Measurements from ENCODE around the gene ZNF398.

The ZNF398 gene

GRCh38 chr7:149150981-149151380 lies 3.7 kb downstream of the ZNF398 start:
- no peak for DNase-seq (ENCODE audit: low read depth)

DNA sequence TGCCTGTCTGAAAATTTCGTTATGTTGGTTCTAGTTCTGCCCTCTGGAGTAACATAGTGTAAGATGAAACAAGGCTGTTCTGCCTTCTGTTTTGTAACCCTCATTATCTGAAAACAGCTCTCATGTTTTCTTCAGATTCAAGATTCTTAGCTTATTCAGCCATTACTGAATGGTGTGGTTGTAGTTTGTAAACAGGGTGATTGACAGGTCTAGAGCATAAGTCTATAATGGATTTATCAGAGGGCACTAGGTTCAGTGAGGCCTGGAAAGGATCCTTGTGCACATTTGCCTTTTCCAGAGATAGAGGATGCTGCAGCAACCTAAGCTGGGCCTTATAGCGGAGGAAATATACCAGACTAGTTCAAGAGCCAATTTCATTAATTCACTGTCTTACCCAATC lies 6.1 kb downstream of the ZNF398 start:
- no peak for DNase-seq (ENCODE audit: low read depth)

DNA sequence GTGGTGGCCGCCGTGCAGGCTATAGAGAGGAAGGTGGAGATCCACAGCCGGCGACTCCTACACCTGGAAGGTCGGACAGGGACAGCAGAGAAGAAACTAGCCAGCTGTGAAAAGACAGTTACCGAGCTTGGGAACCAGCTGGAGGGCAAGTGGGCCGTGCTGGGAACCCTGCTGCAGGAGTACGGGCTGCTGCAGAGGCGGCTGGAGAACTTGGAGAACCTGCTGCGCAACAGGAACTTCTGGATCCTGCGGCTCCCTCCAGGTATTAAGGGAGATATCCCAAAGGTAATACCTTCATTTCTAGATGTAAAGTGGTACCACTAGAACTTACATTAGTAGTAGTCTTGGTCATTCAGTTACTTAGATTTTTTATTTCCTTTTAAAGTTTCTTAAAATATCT lies 6.8 kb downstream of the ZNF398 start:
- no peak for DNase-seq (ENCODE audit: low read depth)

GRCh38 chr7:149156898-149157297 lies 9.6 kb downstream of the ZNF398 start:
- no peak for DNase-seq (ENCODE audit: low read depth)

DNA sequence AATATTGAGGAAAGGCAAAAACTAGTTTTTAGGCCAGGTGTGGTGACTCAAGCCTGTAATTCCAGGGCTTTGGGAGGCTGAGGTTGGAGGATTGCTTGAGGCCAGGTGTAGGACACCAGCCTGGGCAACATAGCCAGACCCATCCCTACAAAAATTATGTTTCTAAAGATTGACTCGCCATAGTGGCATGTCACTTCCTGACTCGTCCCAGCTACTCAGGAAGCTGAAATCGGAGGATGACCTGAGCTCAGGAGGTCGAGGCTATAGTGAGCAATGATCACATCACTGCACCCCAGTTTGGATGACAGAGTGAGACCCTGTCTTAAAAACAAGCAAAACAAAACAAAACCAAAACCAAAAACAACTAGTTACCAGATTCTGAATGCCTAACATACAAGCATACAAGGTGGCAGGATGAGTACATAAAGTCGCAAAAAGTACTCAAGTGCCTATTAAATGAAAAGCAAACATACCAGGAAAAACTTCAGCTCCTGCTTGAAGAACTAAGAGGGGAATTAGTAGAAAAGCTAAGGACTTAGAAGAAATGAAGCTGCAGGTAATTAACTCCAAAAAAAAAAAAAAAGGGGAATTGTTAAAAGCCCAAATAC lies 14.1 kb downstream of the ZNF398 start:
- no peak for DNase-seq (ENCODE audit: low read depth)

DNA sequence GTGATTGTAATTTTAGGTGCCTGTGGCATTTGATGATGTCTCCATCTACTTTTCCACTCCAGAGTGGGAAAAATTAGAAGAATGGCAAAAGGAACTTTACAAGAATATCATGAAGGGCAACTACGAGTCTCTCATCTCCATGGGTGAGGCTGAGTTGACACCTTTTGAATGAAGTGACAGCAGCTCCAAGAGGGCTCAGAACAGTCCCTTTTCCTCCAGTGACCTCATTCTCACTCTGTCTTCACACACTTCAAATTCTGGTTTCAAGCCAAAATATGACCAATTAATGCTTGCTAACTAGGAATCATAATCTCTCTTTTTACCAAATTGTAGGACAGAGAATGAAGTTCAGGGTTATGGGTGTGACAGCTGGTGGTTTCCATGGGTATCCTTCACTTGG lies 18.9 kb downstream of the ZNF398 start:
- DNase-seq (ENCODE audit: low read depth) = no peak

DNA sequence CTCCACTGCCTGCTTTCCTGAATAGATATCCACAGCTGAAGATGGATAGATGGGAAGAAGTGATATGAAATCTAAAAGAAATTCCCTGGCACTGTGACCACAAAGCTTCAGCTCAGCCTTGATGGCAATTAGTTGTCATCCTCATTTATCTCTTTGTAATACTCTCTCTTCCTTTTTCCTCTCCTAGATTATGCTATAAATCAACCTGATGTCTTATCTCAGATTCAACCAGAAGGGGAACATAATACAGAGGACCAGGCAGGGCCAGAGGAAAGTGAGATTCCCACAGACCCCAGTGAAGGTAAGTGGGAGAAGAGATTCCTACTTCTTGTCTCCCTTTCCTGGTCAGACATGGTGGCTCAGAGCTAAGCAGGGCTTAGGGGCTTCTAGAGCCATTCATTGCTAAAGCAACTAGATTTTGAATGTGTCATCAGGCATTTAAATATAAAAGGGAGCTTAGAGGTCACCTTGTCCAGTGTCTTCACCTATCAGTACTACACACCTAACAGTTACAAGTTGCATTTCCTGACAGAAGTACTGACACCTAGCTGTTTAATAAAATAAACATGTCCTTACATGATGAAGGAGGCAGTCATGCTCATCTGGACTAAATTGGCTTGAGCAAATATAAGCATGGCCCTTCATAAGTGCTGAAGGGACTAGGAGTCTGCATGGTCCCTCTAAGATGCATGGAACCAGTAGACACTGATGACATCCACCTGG lies 19.5 kb downstream of the ZNF398 start:
- DNase-seq (ENCODE audit: low read depth) = no peak

DNA sequence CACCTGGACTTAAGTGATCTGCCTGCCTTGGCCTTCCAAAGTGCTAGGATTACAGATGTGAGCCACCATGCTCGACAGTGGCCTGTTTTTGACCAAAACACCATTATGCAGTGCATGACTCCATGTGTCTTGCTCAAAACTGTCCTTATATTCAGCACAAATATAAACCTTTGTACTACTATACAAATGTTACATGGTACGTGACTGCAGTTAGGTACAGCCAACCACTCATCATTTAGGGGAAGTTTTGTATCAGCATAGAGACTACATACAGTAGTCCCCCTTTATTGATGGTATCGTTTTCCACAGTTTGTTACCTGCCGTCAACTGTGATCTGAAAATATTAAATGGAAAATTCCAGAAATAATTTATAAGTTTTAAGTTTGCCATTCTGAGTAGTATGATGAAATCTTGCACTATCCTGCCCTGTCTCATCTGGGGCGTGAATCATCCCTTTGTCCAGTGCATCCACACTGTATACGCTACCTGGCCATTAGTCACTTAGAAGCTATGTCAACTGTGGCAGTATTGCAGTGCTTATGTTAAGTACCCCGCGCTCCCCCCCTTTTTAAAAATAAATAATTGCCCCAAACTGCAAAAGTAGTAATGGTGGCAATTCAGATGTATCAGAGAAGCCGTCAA lies 24.8 kb downstream of the ZNF398 start:
- no peak for DNase-seq (ENCODE audit: low read depth)

DNA sequence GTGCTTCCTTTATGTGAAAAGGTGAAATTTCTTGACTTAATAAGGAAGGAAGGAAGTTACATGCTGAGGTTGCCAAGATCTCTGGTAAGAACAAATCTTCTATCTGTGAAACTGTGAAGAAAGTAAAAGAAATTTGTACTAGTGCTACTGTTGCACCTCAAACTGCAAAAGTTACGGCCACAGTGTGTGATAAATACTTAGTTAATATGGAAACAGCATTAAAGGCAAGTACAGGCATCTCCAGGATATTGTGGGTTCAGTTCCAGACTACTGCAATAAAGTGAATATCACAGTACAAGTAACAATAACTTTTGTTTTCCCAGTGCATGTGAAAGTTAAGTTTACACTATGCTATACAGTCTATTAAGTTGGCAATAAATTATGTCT lies 25.3 kb downstream of the ZNF398 start:
- no peak for DNase-seq (ENCODE audit: low read depth)

DNA sequence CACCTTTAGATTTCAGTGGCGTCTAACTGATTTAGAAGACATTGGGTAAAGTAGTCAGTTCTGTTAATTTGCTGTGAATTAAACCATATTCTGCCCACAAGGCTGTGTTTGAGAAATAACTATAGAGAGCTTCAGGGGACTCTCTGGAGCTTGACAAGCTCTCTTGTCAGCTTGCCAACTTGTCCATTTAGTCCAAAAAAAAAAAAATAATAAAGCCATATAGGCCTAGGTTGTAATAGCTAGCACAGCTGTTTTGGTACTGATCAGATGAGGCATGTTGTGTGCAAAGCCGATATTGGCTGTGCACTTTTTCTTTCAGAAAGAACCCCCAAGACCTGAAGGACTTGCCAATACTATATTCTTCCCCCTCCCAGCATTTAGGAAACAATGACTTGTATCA lies 27.9 kb downstream of the ZNF398 start:
- DNase-seq (ENCODE audit: low read depth) = no peak

GRCh38 chr7:149179241-149179640 lies 32.0 kb downstream of the ZNF398 start:
- no peak for DNase-seq (ENCODE audit: low read depth)

DNA sequence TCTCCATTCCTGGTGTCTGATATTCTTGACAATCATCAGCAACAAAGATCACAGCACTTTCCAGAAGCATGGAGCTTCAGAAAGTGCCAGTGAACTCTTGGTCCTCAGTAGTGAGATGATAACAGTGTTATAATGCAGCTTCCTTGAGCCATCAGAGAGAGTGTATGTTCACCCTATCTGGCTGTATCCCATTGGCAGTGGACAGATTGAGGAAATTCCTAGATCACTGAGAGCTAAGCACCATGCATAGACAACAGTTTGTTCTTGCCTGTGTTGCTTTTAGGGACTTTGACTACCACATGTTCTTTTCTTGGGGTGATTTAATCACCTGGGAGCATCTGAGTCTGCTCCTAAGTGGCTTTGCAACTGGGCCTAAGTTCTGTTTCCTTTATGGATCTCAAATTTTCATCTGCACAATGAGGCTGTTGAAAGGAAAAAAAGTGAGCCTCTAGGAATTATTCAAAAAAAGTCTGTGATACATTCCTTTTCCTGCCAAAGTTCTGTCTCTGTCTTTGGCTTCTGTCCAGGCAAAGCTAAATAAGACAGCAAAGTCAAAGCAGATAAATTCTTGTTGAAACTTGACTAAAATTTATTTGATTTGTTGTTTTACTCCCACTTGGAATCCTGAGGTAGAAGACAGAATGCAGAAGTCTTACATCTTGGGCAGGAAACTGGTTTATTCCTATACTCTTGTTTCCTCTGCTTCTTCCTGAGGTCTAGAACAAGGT lies 33.6 kb downstream of the ZNF398 start:
- no peak for DNase-seq (ENCODE audit: low read depth)

- no peak for DNase-seq (ENCODE audit: low read depth)
Measured at GRCh38 chr7:149181450-149181790, 34.2 kb downstream of the ZNF398 start.

DNA sequence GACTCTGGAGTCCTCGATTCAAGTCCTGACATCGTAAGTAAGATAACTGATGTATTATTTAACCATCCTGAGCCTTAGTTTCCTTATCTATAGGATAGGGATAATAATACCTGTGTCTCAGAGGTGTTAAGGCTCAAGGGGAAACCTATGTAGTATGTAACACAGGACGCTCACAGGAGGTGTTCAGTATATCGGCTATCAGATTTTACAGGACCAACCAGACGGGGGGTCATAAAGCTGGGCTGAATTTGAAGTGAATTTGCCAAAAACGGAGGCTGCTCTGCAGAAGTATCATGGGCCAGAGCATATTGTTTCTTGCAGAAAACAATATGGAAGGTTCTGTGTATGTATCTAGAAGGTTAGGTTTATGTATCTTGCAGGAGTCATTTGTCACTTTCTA lies 37.0 kb downstream of the ZNF398 start:
- DNase-seq (ENCODE audit: low read depth) = no peak

GRCh38 chr7:149188213-149188612 lies 41.0 kb downstream of the ZNF398 start:
- no peak for DNase-seq (ENCODE audit: low read depth)

DNA sequence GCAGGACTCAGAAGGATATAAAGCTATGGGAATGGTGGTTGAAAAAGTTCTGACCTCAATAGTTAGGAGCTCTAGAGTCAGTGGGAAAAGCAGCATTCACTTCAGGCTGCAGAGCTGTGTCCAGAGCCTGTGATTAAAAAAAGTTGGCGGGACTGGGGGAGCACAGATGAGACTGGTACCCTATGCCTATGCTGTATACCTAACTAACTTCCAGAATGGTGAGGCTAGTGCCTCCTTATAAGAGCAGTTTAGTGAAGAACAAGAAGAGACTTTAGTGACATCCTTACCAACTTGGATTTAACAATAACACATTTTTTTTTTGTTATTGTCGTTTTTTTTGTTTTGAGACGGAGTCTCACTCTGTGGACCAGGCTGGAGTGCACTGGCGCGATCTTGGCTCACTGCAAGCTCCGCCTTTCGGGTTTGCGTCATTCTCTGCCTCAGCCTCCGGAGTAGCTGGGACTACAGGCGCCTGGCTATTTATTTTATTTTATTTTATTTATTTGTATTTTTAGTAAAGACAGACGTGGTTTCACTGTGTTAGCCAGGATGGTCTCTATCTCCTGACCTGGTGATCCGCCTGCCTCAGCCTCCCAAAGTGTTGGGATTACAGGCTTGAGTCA lies 41.5 kb downstream of the ZNF398 start:
- no peak for DNase-seq (ENCODE audit: low read depth)

GRCh38 chr7:149191851-149192250 lies 44.6 kb downstream of the ZNF398 start:
- DNase-seq (ENCODE audit: low read depth) = no peak

DNA sequence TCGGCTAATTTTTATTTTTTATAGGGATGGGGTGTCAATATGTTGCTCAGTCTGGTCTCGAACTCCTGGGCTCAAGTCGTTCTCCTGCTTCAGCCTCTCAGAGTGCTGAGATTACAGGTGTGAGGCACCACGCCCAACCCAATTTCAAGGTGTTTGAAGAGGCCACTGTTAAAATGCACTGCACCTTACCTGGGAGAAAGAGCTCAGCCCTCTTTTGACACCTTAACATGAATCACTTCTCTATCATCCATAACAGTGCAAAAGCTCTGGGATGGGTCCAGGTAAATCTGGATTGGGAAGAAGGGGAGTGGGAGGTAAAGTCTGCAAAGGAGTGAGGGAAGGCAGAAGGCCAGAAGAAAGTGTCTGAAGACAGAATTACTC lies 47.5 kb downstream of the ZNF398 start:
- DNase-seq (ENCODE audit: low read depth) = no peak

DNA sequence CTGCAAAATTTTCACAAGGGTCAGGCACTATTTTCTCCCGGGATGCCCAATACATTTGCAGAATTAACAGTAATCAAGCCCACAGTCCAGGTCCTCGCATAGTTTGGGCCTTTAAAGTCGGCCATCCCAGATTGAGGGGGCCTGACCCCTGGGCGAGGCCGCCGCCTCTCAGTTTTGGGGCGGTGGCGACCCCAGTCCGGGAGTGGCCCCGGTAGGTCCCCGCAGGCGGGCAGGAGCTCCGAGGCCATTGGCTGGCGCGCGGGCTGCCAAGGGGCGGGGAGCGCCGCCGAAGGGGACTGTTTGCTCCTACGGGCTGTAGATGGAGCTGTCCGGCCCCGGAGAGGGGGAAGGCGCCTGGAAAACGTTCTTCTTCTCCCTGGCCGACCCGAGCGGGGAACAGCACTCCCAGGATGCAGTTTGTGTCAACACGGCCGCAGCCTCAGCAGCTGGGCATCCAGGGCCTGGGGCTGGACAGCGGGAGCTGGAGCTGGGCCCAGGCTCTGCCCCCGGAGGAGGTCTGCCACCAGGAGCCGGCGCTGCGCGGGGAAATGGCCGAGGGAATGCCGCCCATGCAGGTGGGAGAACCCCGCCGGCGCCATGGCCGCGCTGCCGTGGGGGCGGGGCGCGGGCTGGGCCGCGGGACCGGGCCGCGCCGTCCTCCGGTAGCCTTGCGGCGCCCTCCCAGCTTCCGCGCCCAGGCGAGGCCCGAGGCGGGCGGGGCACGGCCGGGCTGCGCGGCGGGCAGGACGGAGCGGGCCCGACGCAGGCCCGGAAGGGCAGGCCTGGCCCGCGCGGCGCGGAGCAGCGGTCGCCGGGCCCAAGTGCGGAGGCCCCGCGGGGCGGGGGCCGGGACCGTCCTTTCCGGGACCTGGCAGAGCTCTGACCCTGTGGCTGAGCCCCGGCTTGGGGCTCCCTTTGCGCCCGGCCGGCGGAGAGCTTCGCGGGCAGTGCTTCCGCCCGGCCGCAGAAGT lies 48.2 kb downstream of the ZNF398 start, which contains the start of gene ZNF282:
Gene ZNF282, plus strand, starts transcription at position 367 of the 971 bp plus-strand sequence. Its CDS starts 44 bp downstream, at position 411.
- peak; percentile 42 for DNase-seq (ENCODE audit: low read depth)

GRCh38 chr7:149196151-149196704 lies 49.0 kb downstream of the ZNF398 start:
- DNase-seq (ENCODE audit: low read depth) = no peak

- no peak for DNase-seq (ENCODE audit: low read depth)
Measured at GRCh38 chr7:149196705-149197171, 49.5 kb downstream of the ZNF398 start.

Data from T follicular helper cell (primary cell).